Neural crest cell (in vitro differentiated cells): ENCODE data around the gene INTS1. TPM values are rescaled to one million over a fixed set of nuclear protein-coding genes. Genes with fewer than 3 reads are reported as not detected.

Experiments used
- DNase-seq: peaks from one replicate; pipeline ENCODE4 v3.0.0; 2021; ENCODE audit warnings: low read depth, mixed read lengths, low spot score
- H3K27ac Mint-ChIP-seq: one replicate; pipeline ENCODE4 v1.8.0; 2021; ENCODE audit warnings: mild to moderate bottlenecking, mixed read lengths; ENCODE audit not compliant: unreplicated experiment
- H3K27me3 Mint-ChIP-seq: 2 replicates; pipeline ENCODE4 v1.8.0; 2021; ENCODE audit warnings: low read depth, mild to moderate bottlenecking, mixed read lengths
- H3K36me3 Mint-ChIP-seq: 2 replicates; pipeline ENCODE4 v1.8.0; 2021; ENCODE audit warnings: low read depth, mild to moderate bottlenecking, mixed read lengths
- H3K4me1 Mint-ChIP-seq: 2 replicates; pipeline ENCODE4 v1.8.0; 2021; ENCODE audit warnings: mixed read lengths
- H3K4me3 Mint-ChIP-seq: one replicate; pipeline ENCODE4 v1.8.0; 2021; ENCODE audit warnings: mild to moderate bottlenecking, mixed read lengths
- H3K9me3 Mint-ChIP-seq: 2 replicates; pipeline ENCODE4 v1.8.0; 2021; ENCODE audit warnings: mixed read lengths
- CTCF ChIP-seq: fragments of 200-600 bp; sonication (generic); conservative IDR thresholded peaks from 2 replicates; pipeline ENCODE4 v1.5.0; 2021; ENCODE audit warnings: antibody characterized with exemption, mild to moderate bottlenecking
- total RNA-seq: library from RNA; stranded (reverse); gene quantifications from 2 replicates; pipeline ENCODE4 v1.2.1, GENCODE V29; 2021

INTS1 gene
- total RNA-seq, 1 donor from 2014 or later: 134 TPM

GRCh38 chr7:1514995-1515401 is 10.8 kb upstream of the INTS1 start:
- no peaks in the 10 kb centered on the region for H3K9me3 Mint-ChIP-seq
- no peaks in the 10 kb centered on the region for H3K4me1 Mint-ChIP-seq
- H3K36me3 Mint-ChIP-seq: no peaks in the 10 kb centered on the region
- TF ChIP-seq CTCF: no peak
- no peak overlapping the region for H3K27ac Mint-ChIP-seq
- no peak for DNase-seq
- no peaks in the 10 kb centered on the region for H3K27me3 Mint-ChIP-seq
- H3K4me3 Mint-ChIP-seq: no peak overlapping the region

GRCh38 chr7:1514407-1514806 is 10.2 kb upstream of the INTS1 start:
- H3K36me3 Mint-ChIP-seq: no peaks in the 10 kb centered on the region
- no peaks in the 10 kb centered on the region for H3K9me3 Mint-ChIP-seq
- H3K4me1 Mint-ChIP-seq: no peaks in the 10 kb centered on the region
- DNase-seq: no peak
- no peaks in the 10 kb centered on the region for H3K27me3 Mint-ChIP-seq
- TF ChIP-seq CTCF: no peak
- no peak overlapping the region for H3K4me3 Mint-ChIP-seq
- H3K27ac Mint-ChIP-seq: no peak overlapping the region

- no peaks in the 10 kb centered on the region for H3K4me1 Mint-ChIP-seq
- H3K4me3 Mint-ChIP-seq: no peak overlapping the region
- no peak for DNase-seq
- H3K9me3 Mint-ChIP-seq: no peaks in the 10 kb centered on the region
- TF ChIP-seq CTCF: no peak
- peak overlapping the region; percentile 81 for H3K27ac Mint-ChIP-seq
- H3K27me3 Mint-ChIP-seq: no peaks in the 10 kb centered on the region
- no peaks in the 10 kb centered on the region for H3K36me3 Mint-ChIP-seq
These were observed 9.5 kb upstream of the INTS1 start for GRCh38 chr7:1513657-1514095.

GRCh38 chr7:1512781-1513656 is 8.8 kb upstream of the INTS1 start:
- Mint-ChIP-seq H3K4me1 (no peaks in the 10 kb centered on the region), H3K27me3 (no peaks in the 10 kb centered on the region), H3K9me3 (no peaks in the 10 kb centered on the region), H3K4me3 (no peak overlapping the region), H3K27ac (peak overlapping the region; percentile 81), H3K36me3 (no peaks in the 10 kb centered on the region)
- DNase-seq: no peak
- no peak for TF ChIP-seq CTCF

GRCh38 chr7:1511444-1512422 is 7.5 kb upstream of the INTS1 start:
- H3K4me3 Mint-ChIP-seq: no peak overlapping the region
- no peak for TF ChIP-seq CTCF
- peaks cover 2% of the 10 kb centered on the region for H3K4me1 Mint-ChIP-seq
- H3K27me3 Mint-ChIP-seq: no peaks in the 10 kb centered on the region
- DNase-seq: no peak
- no peaks in the 10 kb centered on the region for H3K36me3 Mint-ChIP-seq
- no peak overlapping the region for H3K27ac Mint-ChIP-seq
- H3K9me3 Mint-ChIP-seq: no peaks in the 10 kb centered on the region
